DMS153 (cell line): ENCODE results near the gene LOXHD1.

Source experiments
- DNase-seq: peaks from one replicate; lab custom pipeline; 2025; lab: John Stamatoyannopoulos, UW

The LOXHD1 gene, protein sequence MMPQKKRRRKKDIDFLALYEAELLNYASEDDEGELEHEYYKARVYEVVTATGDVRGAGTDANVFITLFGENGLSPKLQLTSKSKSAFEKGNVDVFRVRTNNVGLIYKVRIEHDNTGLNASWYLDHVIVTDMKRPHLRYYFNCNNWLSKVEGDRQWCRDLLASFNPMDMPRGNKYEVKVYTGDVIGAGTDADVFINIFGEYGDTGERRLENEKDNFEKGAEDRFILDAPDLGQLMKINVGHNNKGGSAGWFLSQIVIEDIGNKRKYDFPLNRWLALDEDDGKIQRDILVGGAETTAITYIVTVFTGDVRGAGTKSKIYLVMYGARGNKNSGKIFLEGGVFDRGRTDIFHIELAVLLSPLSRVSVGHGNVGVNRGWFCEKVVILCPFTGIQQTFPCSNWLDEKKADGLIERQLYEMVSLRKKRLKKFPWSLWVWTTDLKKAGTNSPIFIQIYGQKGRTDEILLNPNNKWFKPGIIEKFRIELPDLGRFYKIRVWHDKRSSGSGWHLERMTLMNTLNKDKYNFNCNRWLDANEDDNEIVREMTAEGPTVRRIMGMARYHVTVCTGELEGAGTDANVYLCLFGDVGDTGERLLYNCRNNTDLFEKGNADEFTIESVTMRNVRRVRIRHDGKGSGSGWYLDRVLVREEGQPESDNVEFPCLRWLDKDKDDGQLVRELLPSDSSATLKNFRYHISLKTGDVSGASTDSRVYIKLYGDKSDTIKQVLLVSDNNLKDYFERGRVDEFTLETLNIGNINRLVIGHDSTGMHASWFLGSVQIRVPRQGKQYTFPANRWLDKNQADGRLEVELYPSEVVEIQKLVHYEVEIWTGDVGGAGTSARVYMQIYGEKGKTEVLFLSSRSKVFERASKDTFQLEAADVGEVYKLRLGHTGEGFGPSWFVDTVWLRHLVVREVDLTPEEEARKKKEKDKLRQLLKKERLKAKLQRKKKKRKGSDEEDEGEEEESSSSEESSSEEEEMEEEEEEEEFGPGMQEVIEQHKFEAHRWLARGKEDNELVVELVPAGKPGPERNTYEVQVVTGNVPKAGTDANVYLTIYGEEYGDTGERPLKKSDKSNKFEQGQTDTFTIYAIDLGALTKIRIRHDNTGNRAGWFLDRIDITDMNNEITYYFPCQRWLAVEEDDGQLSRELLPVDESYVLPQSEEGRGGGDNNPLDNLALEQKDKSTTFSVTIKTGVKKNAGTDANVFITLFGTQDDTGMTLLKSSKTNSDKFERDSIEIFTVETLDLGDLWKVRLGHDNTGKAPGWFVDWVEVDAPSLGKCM (N-terminal part only)

DNA sequence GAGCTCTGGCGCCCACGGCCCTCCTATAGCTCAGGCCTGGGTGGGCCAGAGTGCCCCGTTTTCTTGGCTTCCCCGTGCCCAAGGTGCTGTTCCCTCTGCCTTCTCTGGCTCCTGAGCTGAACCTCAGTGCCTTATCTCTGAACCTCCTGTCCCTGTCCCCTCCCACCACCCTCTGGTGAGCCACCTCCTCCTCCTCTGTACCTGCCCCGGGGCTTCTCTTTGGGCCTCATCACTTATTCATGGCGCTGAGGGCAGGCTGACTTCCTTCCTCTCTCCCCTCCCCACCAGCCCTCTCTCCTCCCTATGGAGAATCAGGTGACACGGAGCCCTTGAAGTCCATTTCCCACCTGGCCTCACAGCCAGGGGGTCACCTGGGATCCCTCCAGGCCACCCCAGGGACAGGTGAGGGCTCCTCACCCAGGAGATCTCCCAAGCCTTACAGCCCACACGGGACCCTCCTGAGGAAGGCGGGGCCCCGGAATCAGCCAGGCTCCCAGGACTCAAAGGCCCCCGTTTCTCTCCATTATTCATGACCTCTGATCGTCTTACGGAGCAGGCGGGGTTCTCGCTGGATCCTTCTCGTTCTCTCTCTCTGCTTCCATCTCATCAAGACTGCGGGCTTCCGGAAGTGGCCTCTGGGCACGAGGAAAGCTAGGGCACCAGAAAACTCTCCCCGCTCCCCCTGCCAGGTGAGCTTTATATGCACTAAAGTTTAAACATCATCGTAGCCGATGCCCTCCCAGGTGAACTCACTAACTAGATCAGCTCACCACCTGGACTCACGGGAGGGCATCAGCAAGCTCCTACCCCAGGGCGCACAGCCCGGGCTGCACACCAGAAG is at the start of gene LOXHD1:
Gene LOXHD1, minus strand, starts transcription at position 106 of the 841 bp plus-strand sequence. CDS start 187 bp downstream, outside the sequence.
- DNase-seq = no peak

DNA sequence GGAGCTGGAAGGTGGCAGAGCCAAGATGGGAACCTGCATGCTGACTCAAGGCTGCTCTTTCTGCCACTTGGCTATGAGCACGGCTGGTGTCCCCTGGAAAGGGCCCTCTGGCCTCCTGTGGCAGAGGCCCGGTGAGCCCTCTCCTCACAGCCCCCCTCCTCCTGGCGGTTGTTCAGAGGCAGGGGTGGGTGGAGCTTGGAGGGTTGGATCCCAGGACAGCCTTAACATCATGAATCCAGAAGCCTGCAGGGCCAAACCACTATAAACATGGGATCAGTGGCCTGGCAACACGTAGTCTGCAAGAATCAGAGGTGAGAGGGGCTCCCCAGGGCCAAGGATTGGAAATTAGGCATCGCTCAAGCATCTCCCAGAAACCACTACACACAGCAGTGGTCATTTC is 48.5 kb upstream of the LOXHD1 start:
- no peak for DNase-seq

DNA sequence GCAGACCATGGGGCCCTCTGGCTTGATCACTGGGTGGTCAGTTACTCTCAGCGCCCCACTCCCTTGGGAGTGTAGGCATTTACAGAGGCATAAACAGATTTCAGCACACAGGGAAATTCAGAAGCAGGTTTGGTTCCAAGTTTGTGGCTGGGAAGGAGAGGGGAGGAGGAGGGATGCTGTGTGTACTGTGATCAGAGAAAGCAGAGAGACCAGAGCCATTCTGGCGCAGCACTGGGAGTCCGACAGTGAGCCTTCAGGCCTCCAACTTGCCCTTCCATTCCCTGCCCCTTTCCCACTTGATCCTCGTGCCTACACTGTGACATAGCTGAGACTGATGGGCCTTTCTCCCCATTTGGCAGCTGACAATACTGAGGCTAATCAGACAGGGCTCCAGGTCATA is 47.8 kb upstream of the LOXHD1 start:
- no peak for DNase-seq

DNA sequence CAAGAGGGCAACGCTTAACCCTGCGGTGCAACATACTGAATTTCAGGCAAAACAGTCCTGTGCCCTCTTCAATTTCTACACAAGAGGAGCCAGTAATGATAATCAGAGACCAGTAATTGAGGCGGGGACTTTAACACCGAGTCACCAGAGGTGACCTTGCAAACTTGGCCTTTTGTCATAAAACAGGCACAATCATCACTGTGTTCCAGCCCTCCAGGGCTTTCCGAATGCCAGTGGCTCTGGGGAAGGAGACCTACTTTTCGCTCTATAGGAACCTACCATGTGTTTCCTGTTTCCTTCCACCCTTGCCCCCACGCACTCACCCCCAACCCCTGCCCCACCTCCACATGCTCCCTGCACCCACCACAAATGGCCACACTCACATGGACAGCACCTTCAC is 47.2 kb upstream of the LOXHD1 start:
- DNase-seq = no peak

DNA sequence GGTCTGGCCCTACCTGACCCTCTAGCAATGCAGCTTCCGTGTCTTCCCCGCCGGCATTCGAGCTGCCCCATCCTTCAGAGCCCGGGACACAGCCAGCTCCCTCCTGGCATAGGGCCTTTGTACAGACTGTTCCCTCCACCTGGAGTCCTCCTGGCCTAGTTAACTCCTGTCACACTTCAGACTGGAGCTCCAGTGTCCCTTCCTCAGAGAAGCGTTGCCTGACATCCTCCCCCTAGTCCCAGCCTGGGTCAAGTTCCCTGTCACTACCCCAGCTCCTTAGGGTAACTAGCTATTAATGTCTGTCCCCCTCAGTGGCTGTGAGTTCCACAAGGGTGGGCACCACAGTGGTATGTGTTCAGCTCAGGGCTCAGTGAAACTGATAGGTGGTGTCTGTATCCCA is 45.5 kb upstream of the LOXHD1 start:
- no peak for DNase-seq

DNA sequence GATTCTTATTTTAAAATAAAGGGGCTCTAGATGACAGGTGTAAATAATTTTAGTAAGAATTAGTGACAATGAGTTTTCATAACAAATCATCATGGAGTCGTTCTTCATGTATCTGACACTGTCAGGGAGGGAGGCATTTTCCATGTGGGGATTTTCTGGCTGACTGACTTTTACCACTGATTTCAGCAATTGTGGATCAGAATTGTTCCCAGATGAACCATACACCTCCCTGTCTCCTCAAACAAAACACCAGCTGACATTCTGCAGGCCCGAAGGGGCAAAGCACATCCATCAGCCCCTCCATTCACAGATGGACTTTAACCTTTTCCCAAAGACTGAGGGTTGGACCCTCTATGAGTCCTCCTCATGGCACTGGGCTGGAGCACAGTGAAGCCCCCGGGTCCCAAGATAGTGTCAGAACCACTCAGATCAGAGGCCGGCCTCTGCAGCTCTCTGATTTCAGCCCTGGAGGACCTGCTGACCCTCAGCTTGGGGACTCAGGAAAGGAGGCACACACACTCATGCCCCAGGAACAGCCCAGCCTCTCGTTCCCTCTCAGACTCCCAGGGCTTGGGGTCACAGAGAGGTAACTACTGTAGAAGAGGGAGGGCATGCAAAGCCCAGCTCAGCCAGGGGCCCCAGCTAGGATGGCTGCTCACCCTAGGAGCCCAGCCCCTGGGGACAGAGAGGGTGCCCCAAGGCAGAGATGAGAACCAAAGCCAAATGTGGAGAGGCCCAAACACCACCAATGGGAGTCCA is 43.2 kb upstream of the LOXHD1 start:
- DNase-seq = no peak

DNA sequence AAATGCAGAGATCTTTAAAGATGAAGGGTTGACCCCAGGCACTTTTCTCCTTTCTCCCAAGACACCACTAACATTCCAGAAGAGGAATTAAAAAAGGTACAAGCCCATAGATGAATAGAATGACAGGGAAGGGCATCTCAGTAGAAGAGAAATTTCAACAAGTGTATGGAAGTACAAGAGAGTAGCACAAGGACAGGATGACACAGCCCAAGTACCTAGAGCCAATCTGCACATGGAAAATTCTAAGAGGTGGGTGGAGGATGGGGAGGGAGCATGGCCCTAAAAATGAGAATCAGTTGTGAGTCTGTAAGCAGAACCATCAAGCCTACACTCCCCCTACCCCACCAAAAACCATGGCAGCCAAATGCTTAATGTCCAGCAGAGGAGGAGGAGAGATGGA is 39.7 kb upstream of the LOXHD1 start:
- DNase-seq = no peak

DNA sequence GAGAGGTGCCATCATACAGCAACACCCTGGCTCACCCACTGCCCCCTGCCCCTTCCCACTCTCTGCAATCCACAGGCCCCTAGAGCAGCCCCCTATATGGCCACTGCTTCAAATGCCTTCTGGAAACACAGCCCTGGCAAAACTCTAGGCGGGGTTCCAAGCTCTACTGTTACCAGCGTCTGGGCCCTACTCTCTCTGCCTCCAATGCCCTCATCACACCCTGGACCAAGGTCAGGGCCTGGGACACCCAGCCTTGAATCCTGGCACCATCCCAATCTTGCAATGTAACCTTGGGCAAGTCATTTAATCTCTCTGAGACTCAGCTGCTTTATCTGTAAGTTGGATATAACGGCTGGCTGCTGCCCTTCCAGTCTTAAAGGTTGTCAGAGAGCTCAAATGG is 39.2 kb upstream of the LOXHD1 start:
- DNase-seq = no peak

DNA sequence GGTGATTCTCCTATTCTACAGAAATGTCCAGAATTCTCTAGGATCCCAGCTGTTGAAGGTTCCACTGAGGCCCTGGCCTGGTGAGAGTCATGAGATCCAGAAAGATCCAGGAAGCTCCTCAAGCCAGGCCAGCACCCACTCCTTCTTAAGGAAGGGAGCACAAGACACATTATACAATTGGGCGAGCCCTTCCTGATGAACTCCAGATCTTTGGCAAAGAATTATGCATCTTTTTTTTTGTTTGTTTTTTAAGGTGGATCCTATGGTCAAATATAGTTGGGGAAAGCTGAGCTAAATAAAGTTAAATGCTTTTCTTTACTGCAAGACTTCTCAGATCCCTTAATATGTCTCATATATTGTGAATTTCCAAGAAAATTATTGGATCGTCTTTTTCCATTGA is 37.0 kb upstream of the LOXHD1 start:
- DNase-seq = no peak

DNA sequence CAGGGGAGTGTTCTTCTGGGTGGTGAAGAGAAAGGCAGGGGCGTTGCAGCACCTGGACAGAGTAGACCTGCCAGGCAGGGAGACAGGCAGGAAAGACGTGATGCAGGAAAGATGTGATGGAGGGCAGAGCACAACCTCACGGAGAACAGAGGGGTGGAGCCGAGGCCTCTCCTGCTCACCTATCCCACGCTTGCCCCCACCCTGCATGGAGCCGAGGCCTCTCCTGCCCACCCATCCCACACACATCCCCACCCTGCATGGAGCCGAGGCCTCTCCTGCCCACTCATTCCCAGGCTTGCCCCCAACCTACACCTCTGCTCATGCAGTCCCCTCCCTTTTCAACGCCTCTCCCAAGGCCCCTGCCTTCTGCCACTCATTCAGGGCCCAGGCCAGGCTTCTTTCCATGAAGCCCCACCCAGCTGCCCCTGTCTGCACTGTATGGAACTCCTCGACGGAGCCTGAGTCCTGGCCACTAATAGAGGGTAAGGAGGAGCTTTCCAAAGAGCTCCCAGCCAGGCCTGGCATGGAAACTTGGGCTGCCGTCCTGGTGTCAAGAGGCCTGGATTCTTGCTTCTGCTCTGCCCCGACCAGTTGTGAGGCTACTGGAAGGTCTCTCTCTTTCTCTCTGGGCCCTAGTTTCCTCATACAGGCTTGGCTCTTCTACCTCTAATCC is 32.0 kb upstream of the LOXHD1 start:
- no peak for DNase-seq

DNA sequence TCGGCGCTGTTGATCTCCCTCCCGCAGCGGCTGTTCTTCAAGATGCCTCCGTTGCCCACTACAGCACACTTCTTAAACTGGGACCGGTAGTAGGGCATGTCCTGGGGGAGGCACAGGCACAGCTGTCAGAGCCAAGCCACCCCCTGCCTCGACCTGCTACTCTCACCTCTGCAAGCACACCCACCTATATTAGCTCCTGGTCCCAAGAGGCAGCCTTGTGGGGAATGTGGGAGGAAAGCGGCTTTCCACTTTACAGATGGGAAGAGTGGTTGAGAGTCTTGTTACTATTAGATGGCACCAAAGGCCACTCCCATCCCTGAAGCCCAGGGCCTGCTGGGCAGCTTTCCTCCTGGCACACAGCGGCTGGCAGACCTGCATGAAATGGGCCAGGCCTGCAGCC is 29.2 kb upstream of the LOXHD1 start:
- no peak for DNase-seq

DNA sequence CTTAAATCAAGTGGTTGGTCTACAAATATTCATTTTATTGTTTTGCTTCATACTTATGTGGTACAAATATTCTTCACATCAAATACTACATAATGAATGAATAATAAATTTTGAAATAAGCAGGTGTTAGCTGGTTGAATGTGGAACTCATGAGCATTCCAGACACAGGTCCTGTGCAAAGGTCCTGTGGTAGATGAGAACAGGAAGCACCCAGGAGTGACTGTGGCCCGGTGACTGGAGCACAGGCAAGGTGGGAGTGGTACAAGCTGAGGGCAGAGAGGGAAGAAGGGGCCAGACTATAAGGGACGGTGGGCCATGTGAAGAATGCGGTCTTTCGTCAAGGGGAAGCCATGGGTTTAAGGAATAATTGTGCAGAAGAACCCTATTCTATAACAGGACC is 26.2 kb upstream of the LOXHD1 start:
- no peak for DNase-seq

DNA sequence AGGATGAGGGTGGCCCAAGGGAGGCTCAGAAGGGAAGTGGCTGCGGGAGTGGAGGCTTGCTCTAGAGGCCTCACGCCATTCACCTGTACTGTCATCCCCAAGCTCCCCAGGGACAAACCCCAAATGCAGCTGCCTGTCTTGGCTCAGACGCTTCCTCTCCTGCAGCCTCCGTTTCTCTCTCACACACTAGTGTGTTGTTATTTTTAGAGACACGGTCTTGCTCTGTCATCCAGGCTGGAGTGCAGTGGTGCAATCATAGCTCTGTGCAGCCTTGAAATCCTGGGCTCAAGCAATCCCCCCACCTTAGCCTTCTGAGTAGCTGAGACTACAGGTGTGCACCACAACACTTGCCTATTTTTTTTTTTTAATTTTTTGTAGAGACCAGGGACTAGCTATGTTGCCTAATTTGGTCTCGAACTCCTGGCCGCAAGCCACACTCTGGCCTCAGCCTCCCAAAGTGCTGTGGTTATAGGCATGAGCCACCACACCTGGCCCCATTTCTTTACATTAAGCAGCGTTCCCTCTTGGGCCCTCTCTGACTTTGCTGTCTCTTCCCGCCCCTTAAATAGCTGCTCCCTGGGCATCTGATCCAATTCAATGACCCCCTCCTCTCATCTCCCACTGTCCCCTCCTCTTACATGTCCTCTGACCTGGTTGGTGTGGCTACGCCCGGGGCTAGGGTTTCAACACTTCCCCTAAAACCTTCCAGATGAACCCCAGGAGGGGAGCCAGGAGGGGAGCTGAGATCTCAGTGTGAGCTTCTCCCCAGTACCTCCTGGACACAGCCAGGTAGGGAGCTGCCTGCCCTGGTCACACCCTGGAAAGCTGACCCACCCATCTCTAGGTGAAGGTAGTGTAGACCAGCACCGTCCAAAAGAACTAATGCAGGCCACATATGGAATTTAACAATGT is 24.0 kb upstream of the LOXHD1 start:
- no peak for DNase-seq

DNA sequence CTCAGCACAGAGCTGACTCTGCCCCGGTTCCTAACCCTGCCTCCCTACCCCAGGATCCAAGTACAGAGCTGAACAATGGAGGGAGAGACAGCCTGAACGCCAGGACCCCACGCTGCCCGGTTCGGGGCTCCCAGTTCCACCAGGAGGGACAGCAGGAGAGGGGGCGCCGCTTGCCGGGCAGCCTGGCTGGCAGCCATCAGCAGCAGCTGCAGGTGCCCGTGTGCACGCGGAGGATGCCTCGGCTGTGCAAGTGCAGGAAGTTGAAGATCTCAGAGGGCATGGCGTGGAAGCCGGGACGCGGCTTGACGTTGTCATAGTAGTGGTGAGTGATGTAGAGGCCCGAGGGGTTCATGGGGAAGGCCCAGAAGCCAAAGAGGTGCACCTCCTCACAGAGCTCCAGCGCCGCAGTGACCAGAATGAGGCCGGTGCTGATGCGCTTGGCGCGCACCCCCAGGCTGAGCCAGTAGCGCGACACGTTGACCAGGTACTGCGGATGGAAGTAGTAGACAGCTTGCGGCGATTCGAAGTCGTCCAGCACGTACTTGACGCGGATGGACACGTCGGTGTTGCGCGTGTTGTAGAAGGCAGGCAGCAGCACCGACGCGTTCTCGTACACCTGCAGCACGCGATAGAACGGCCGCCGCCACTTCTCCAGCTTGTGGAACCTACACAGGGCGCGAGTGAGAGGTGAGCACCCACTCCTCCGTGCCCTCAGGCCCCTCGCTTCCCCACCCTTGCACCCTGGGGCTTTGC is 23.0 kb upstream of the LOXHD1 start:
- DNase-seq = no peak

DNA sequence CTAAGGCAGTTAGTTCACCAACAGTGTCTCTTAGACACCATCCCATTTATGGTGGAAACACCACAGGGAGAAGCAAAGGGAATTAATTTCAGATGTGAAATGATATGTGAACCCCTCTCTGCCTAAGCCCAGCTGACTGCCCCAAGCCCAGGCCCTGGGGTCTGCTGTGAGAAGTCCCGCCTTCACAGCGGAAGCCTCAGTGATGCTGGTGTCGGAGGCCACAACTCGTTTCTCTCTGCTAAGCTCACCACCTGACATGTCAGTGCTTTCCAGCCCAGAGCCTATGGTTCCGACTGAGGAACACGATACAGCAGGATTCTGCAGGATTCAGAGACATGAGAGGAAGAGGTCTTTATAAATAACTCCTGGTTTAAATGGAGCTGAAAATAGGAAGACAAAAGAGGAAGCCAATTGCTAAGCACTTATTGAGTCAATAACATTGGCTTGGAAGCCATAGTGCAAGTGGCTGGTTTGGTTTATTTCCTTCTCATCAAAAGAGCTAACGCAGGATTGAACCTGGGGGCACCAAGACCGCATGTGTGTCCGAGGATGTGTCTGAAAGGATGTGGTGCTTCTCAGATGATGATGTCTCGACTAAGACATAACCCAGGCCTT is 21.9 kb upstream of the LOXHD1 start:
- DNase-seq = no peak

DNA sequence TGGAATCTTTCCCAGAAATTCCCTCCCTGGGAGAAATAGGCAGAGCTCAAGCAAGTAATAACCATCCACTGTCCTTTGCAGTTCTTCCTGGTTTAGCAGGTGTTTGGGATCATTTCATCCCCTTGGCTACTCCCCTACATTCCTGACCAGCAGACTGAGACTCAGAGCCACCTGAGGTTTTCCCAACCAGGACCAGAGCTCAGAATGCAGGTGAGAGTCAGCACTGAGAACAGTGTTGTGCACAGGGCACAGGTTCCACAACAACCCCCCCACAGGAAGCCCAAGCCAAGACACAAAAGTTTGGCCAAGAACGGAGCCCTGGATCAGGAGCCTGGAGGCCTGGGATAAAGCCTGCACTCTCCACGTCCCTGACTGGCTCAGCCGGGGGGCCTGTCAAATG is 21.0 kb upstream of the LOXHD1 start:
- no peak for DNase-seq

DNA sequence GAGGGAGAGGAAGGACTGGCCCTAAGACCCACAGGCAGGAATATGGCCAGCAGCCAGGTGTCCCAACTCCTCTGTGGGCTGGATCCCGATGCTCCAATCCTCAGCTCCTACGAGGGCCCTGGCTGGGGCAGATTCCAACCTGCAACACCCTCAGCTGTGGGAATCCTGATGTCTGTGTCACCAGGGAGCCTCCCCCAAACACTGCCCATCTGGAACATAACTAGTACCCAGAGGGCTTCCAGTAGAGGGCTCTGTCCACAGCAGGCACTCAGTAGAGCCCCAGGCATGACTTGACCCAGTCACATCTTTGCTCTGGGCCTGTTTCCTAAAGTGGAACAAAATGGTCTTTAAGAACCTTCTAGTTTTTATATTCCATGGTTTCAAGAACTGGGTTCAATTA is 20.6 kb upstream of the LOXHD1 start:
- DNase-seq = no peak
